Uterus (tissue), 4 donors: Measurements from ENCODE around the gene ERCC6L2. TPM values are rescaled to one million over a fixed set of nuclear protein-coding genes. Genes with fewer than 3 reads are reported as not detected.

Experiments
- DNase-seq, 2 donors: peaks; one replicate each; pipeline ENCODE4 v3.0.0-alpha.2; 2019 to 2020
- H3K27ac ChIP-seq, 2 donors: fragments of 200-600 bp; sonication (generic); 1 replicate in 1 of 2; 2 replicates in 1 of 2; pipeline ENCODE4 v1.5.1; 2016 to 2018
- H3K27me3 ChIP-seq, 2 donors: fragments of 200-600 bp; sonication (generic); one replicate each; pipeline ENCODE4 v1.5.1; 2018 to 2019; ENCODE audit warnings: control low read depth in 1 of 2
- H3K36me3 ChIP-seq, 2 donors: fragments of 200-600 bp; sonication (generic); one replicate each; pipeline ENCODE4 v1.5.1; 2019; ENCODE audit warnings: control low read depth in 1 of 2
- H3K4me1 ChIP-seq, 2 donors: fragments of 200-600 bp; sonication (generic); one replicate each; pipeline ENCODE4 v1.5.1; 2018 to 2019; ENCODE audit warnings: control low read depth in 1 of 2
- H3K4me3 ChIP-seq, 2 donors: fragments of 200-600 bp; sonication (generic); 1 replicate in 1 of 2; 2 replicates in 1 of 2; pipeline ENCODE4 v1.5.1; 2018 to 2019; ENCODE audit warnings: mild to moderate bottlenecking in 1 of 2
- H3K9me3 ChIP-seq, 2 donors: fragments of 200-600 bp; sonication (generic); one replicate each; pipeline ENCODE4 v1.5.1; 2019; ENCODE audit warnings: control low read depth in 1 of 2
- POLR2A ChIP-seq, 2 donors: fragments of 450-650 bp; IDR thresholded peaks; one replicate each; pipeline ENCODE4 v1.6.1; 2016; ENCODE audit warnings: antibody characterized with exemption in 2 of 2, mild to moderate bottlenecking in 1 of 2, moderate library complexity in 1 of 2
- intact Hi-C: fragments of 100-400 bp; cut with DNase I; formaldehyde crosslinking; loops from one replicate; pipeline ENCODE4 v1.15.1; 2023; ENCODE audit warnings: low total_unique reads
- total RNA-seq, 4 donors: library from RNA; depleted of rRNA in 3 of 4; stranded (reverse); fragments of >200 nt in 3 of 4; gene quantifications; one replicate each; pipeline versions ENCODE4 v1.1.0 to v1.2.4, GENCODE V29; 2014 to 2023
- TF ChIP-seq, protein P1 (sequence below), 4 experiments: fragments of 200-600 bp in 2 of 4; fragments of 450-650 bp in 2 of 4; sonication (generic) in 2 of 4; IDR thresholded peaks; one replicate each; pipeline ENCODE4 v1.5.1; 2016 to 2019; ENCODE audit warnings: antibody characterized with exemption in 4 of 4, mild to moderate bottlenecking in 2 of 4, moderate library complexity in 1 of 4
- donor health status: DM: yes; HTN: yes; CAD: no.

ERCC6L2 gene
- total RNA-seq, 4 donors from 2014 or later, result 28.8 to 176 (median 60.4) TPM

DNA sequence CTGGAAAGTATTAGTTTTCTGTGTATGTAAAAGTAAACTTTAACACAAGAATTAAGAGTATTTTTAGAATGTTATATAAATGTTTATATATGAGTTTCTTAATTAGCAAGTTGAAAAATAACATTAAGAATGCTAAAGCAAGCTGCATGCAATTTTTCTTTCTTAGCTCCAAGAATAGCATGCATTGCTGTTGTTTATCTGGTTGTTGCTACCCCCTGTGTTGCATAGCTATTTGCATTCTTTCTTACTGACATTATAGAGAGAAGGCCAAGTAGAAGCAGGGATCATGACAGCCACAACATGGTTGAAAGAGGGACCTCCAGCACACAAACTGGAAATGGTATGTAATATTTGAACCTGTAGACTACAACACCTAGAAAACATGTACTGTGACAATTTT lies 94.8 kb downstream of the ERCC6L2 start:
- Histone ChIP-seq H3K4me3 (no peak overlapping the region), H3K27me3 (no peaks in the 10 kb centered on the region), H3K4me1 (no peaks in the 10 kb centered on the region), H3K27ac (no peak overlapping the region), H3K9me3 (no peaks in the 10 kb centered on the region), H3K36me3 (no peaks in the 10 kb centered on the region)
- no peak for DNase-seq
- no peak for TF ChIP-seq POLR2A (IDR thresholded peaks at IDR 0.05)
- TF ChIP-seq, protein P1, sequence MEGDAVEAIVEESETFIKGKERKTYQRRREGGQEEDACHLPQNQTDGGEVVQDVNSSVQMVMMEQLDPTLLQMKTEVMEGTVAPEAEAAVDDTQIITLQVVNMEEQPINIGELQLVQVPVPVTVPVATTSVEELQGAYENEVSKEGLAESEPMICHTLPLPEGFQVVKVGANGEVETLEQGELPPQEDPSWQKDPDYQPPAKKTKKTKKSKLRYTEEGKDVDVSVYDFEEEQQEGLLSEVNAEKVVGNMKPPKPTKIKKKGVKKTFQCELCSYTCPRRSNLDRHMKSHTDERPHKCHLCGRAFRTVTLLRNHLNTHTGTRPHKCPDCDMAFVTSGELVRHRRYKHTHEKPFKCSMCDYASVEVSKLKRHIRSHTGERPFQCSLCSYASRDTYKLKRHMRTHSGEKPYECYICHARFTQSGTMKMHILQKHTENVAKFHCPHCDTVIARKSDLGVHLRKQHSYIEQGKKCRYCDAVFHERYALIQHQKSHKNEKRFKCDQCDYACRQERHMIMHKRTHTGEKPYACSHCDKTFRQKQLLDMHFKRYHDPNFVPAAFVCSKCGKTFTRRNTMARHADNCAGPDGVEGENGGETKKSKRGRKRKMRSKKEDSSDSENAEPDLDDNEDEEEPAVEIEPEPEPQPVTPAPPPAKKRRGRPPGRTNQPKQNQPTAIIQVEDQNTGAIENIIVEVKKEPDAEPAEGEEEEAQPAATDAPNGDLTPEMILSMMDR (IDR thresholded peaks at IDR 0.05), result no peak
- intact Hi-C loops, result no loop called here

DNA sequence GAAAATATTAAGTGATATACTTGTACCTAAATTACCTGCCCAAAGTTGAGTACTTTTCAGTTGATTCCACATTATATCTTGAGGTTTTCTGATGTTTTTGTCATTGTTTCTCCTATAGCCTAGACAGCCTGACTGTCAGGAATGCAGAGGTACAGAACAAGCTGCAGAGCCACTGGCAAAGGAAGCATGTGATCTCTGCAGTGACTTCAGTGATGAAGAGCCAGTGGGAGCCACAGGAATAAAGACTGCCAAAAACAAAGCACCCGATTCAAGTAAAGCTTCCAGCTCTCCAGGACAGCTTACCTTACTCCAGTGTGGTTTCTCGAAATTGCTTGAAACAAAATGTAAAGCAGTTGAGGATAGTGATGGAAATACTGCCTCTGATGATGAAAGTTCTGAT lies 96.3 kb downstream of the ERCC6L2 start:
- TF ChIP-seq, protein P1 (IDR thresholded peaks at IDR 0.05), result no peak
- no peak for TF ChIP-seq POLR2A (IDR thresholded peaks at IDR 0.05)
- H3K27ac ChIP-seq, result no peak overlapping the region
- no peaks in the 10 kb centered on the region for H3K36me3 ChIP-seq
- H3K4me3 ChIP-seq, result no peak overlapping the region
- no peaks in the 10 kb centered on the region for H3K27me3 ChIP-seq
- intact Hi-C loops, result no loop called here
- no peak for DNase-seq
- H3K9me3 ChIP-seq, result no peaks in the 10 kb centered on the region
- H3K4me1 ChIP-seq, result no peaks in the 10 kb centered on the region

DNA sequence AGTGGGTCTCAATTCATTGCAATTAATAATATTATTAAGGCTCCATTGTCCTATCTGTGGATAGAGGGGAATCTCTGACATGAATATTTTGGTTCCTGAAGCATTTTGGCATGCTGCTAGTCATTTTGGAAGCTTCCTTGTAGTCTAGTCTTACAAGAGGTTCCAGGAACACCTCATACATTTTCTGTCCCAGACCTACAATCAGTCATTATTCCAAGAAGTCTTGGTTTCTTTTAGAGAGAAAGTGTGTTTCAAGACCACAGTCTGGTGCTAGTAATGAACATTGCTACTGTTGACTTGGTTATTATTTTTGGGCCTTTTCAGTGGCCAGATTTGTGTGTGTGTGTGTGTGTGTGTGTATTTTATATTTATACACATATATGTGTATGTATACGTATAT lies 98.9 kb downstream of the ERCC6L2 start:
- intact Hi-C loops, result no loop called here
- H3K36me3 ChIP-seq, result no peaks in the 10 kb centered on the region
- H3K9me3 ChIP-seq, result no peaks in the 10 kb centered on the region
- no peaks in the 10 kb centered on the region for H3K27me3 ChIP-seq
- H3K4me3 ChIP-seq, result no peak overlapping the region
- TF ChIP-seq, protein P1 (IDR thresholded peaks at IDR 0.05), result no peak
- TF ChIP-seq POLR2A (IDR thresholded peaks at IDR 0.05), result no peak
- DNase-seq, result no peak
- H3K27ac ChIP-seq, result no peak overlapping the region
- H3K4me1 ChIP-seq, result no peaks in the 10 kb centered on the region

DNA sequence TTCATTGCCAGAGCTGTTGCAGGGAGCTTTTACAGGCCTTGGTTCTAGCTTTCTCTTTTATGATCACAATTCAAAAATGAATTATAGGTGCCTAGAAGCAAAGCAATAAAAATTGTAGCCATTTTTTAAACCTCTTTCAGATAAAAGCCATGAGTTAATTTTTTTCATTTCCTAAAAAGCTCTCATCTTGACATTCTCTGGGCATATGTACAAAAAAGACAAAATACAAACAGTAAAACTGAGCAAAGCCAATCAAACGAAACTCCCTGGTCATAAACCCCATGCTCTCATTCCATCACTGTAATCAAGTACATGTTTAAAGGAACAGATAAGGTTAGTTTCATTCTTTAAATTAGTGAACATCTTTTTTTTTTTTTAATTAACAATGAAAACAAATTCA lies 101.9 kb downstream of the ERCC6L2 start:
- intact Hi-C loops, result no loop called here
- DNase-seq, result no peak

DNA sequence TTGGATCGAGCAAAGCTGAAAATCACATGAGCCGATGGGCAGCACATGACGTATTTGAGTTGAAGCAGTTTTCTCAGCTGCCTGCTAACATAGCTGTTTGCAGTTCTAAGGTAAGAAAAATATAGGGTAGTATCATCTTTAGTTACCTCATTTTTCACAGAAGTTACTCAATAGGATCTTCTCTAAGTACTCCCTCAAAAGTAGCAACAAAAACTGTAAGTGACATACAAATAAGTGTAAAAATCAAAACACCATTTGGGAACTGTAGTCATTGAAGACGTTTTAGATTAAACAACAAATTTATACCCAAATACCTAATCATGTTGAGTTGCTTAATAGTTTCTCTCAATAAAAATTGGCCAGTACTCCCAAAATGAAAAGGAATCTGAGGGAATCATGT lies 102.6 kb downstream of the ERCC6L2 start:
- intact Hi-C loops, result no loop called here
- TF ChIP-seq, protein P1 (IDR thresholded peaks at IDR 0.05), result no peak
- Histone ChIP-seq H3K36me3 (no peaks in the 10 kb centered on the region), H3K9me3 (no peaks in the 10 kb centered on the region), H3K27me3 (no peaks in the 10 kb centered on the region), H3K4me3 (no peak overlapping the region), H3K27ac (no peak overlapping the region), H3K4me1 (no peaks in the 10 kb centered on the region)
- DNase-seq, result no peak

More for the DNA sequence above, 101.9 kb downstream of the ERCC6L2 start:
- no peaks in the 10 kb centered on the region for H3K9me3 ChIP-seq
- TF ChIP-seq, protein P1 (IDR thresholded peaks at IDR 0.05), result no peak
- no peak for TF ChIP-seq POLR2A (IDR thresholded peaks at IDR 0.05)
- H3K4me1 ChIP-seq, result no peaks in the 10 kb centered on the region
- H3K27ac ChIP-seq, result no peak overlapping the region
- no peaks in the 10 kb centered on the region for H3K27me3 ChIP-seq
- H3K4me3 ChIP-seq, result no peak overlapping the region
- H3K36me3 ChIP-seq, result no peaks in the 10 kb centered on the region
